RWPE2 (cell line): Measurements from ENCODE around the gene NFKBIB.
"Not testable (repeated sequence)": the region's sequence is repeated elsewhere in the genome, so short reads cannot be mapped to it uniquely, and the experiment has no call there.

Source experiments
- ATAC-seq: fragments of 200-7000 bp; cut with Tn5 transposase; 3 replicates; pipeline ENCODE4 v1.9.1; 2021; ENCODE audit warnings: low read depth
- DNase-seq: peaks from one replicate; pipeline ENCODE4 v3.0.0-alpha.2; 2020; ENCODE audit warnings: low spot score
- H3K27ac ChIP-seq: fragments of 450-650 bp; 2 replicates; pipeline ENCODE4 v1.5.1; 2017; ENCODE audit warnings: mild to moderate bottlenecking; ENCODE audit not compliant: poor library complexity, severe bottlenecking
- H3K27me3 ChIP-seq: fragments of 250-450 bp; sonication (Bioruptor Pico); 2 replicates; pipeline ENCODE4 v1.5.1; 2021; ENCODE audit warnings: mild to moderate bottlenecking, moderate library complexity; ENCODE audit not compliant: insufficient read depth, poor library complexity, severe bottlenecking
- H3K36me3 ChIP-seq: fragments of 250-450 bp; sonication (Bioruptor Pico); 2 replicates; pipeline ENCODE4 v1.5.1; 2020; ENCODE audit warnings: low read depth, mild to moderate bottlenecking, moderate library complexity
- H3K4me1 ChIP-seq: fragments of 250-450 bp; sonication (Bioruptor Pico); 2 replicates; pipeline ENCODE4 v1.5.1; 2021; ENCODE audit warnings: mild to moderate bottlenecking, moderate library complexity; ENCODE audit not compliant: insufficient read depth, poor library complexity, severe bottlenecking
- H3K4me3 ChIP-seq: fragments of 250-450 bp; sonication (Bioruptor Pico); 2 replicates; pipeline ENCODE4 v1.5.1; 2021; ENCODE audit warnings: mild to moderate bottlenecking, moderate library complexity; ENCODE audit not compliant: severe bottlenecking
- H3K9me3 ChIP-seq: fragments of 250-450 bp; sonication (Bioruptor Pico); 2 replicates; pipeline ENCODE4 v1.5.1; 2021; ENCODE audit warnings: mild to moderate bottlenecking, moderate library complexity; ENCODE audit not compliant: severe bottlenecking
- CTCF ChIP-seq: fragments of 450-650 bp; IDR thresholded peaks from one replicate; pipeline ENCODE4 v1.5.1; 2017; ENCODE audit warnings: mild to moderate bottlenecking, moderate library complexity; ENCODE audit not compliant: poor library complexity, severe bottlenecking

NFKBIB gene

GRCh38 chr19:38880882-38881609 is 18.7 kb upstream of the NFKBIB start:
- Histone ChIP-seq H3K4me1 (peaks cover 4% of the 10 kb centered on the region), H3K36me3 (no peaks in the 10 kb centered on the region), H3K27me3 (no peaks in the 10 kb centered on the region), H3K27ac (no peak overlapping the region), H3K9me3 (no peaks in the 10 kb centered on the region), H3K4me3 (no peak overlapping the region)
- DNase-seq: no peak
- ATAC-seq: no peak
- no peak for TF ChIP-seq CTCF

GRCh38 chr19:38883286-38883685 is 16.5 kb upstream of the NFKBIB start:
- peaks cover 1% of the 10 kb centered on the region for H3K4me1 ChIP-seq
- H3K4me3 ChIP-seq: no peak overlapping the region
- H3K9me3 ChIP-seq: no peaks in the 10 kb centered on the region
- TF ChIP-seq CTCF: no peak
- no peaks in the 10 kb centered on the region for H3K36me3 ChIP-seq
- DNase-seq: no peak
- H3K27ac ChIP-seq: no peak overlapping the region
- ATAC-seq: no peak
- H3K27me3 ChIP-seq: no peaks in the 10 kb centered on the region

- not testable (repeated sequence) for H3K4me3 ChIP-seq, H3K36me3 ChIP-seq, DNase-seq, H3K4me1 ChIP-seq, H3K9me3 ChIP-seq, H3K27ac ChIP-seq, H3K27me3 ChIP-seq, ATAC-seq
These were observed 15.1 kb upstream of the NFKBIB start for GRCh38 chr19:38884691-38885090.

- no peaks in the 10 kb centered on the region for H3K4me1 ChIP-seq
- H3K27ac ChIP-seq: no peak overlapping the region
- TF ChIP-seq CTCF: no peak
- H3K36me3 ChIP-seq: no peaks in the 10 kb centered on the region
- H3K27me3 ChIP-seq: no peaks in the 10 kb centered on the region
- H3K9me3 ChIP-seq: no peaks in the 10 kb centered on the region
- DNase-seq: no peak
- no peak for ATAC-seq
- no peak overlapping the region for H3K4me3 ChIP-seq
These were observed 10.9 kb upstream of the NFKBIB start for GRCh38 chr19:38888876-38889275.

GRCh38 chr19:38889803-38890202 is 10.0 kb upstream of the NFKBIB start:
- TF ChIP-seq CTCF: no peak
- H3K4me1 ChIP-seq: no peaks in the 10 kb centered on the region
- no peak for ATAC-seq
- DNase-seq: no peak
- H3K4me3 ChIP-seq: no peak overlapping the region
- H3K9me3 ChIP-seq: no peaks in the 10 kb centered on the region
- no peak overlapping the region for H3K27ac ChIP-seq
- H3K36me3 ChIP-seq: no peaks in the 10 kb centered on the region
- no peaks in the 10 kb centered on the region for H3K27me3 ChIP-seq
